Activated CD8-positive, alpha-beta memory T cell treated with anti-CD3 and anti-CD28 coated beads, Interleukin-2, amount 10 ng/mL, durations not matched to agents 7 days and 5 days (primary cell): ENCODE results near the gene CXCL16. TPM values are rescaled to one million over a fixed set of nuclear protein-coding genes. Genes with fewer than 3 reads are reported as not detected.
"Not testable (repeated sequence)": the region's sequence is repeated elsewhere in the genome, so short reads cannot be mapped to it uniquely, and the experiment has no call there.

Source experiments
- ATAC-seq: fragments of 150-1000 bp; cut with Tn5 transposase; one replicate; pipeline ENCODE4 v1.10.0; 2021; ENCODE audit warnings: moderate library complexity
- CTCF ChIA-PET: fragments of 350-600 bp; sonication (Branson Sonifier 250); formaldehyde crosslinking; loops from one replicate; lab custom pipeline; 2021; ENCODE audit warnings: antibody characterized with exemption; lab: Charles Lee
- DNase-seq: peaks from one replicate; pipeline ENCODE4 v3.0.0-alpha.2; 2020
- H3K27ac Mint-ChIP-seq: one replicate; pipeline ENCODE4 v1.8.0; 2021; ENCODE audit warnings: mild to moderate bottlenecking, mixed read lengths
- H3K27me3 Mint-ChIP-seq: one replicate; pipeline ENCODE4 v1.8.0; 2021; ENCODE audit warnings: mixed read lengths
- H3K36me3 Mint-ChIP-seq: one replicate; pipeline ENCODE4 v1.8.0; 2021; ENCODE audit warnings: mild to moderate bottlenecking, mixed read lengths
- H3K4me1 Mint-ChIP-seq: one replicate; pipeline ENCODE4 v1.8.0; 2021; ENCODE audit warnings: mixed read lengths
- H3K4me3 Mint-ChIP-seq: one replicate; pipeline ENCODE4 v1.8.0; 2021; ENCODE audit warnings: mild to moderate bottlenecking, moderate library complexity, mixed read lengths
- H3K9me3 Mint-ChIP-seq: one replicate; pipeline ENCODE4 v1.8.0; 2022; ENCODE audit warnings: low read depth, mixed read lengths
- total RNA-seq, 2 experiments: library from RNA; stranded (reverse); gene quantifications; one replicate each; pipeline ENCODE4 v1.2.3, GENCODE V29; 2021

The CXCL16 gene
- total RNA-seq, 2 experiments from 2014 or later = 0.70 to 0.96 TPM

- Mint-ChIP-seq H3K27me3 (no peaks in the 10 kb centered on the region), H3K9me3 (no peaks in the 10 kb centered on the region), H3K4me3 (peak overlapping the region; percentile 67), H3K36me3 (peaks cover 18% of the 10 kb centered on the region), H3K4me1 (peaks cover 34% of the 10 kb centered on the region), H3K27ac (peak overlapping the region; percentile 88)
- DNase-seq = peak; percentile 67
- peak; percentile 95 for ATAC-seq
- CTCF ChIA-PET = interaction anchor here (1.2 to 3.7 kb wide), 4 partner anchors 13 to 130 kb away, joined by 3 to 16 read pairs (median 4); partner anchors contain the start of gene ARRB2
Observed at GRCh38 chr17:4696437-4696805, 43.3 kb downstream of the CXCL16 start.

DNA sequence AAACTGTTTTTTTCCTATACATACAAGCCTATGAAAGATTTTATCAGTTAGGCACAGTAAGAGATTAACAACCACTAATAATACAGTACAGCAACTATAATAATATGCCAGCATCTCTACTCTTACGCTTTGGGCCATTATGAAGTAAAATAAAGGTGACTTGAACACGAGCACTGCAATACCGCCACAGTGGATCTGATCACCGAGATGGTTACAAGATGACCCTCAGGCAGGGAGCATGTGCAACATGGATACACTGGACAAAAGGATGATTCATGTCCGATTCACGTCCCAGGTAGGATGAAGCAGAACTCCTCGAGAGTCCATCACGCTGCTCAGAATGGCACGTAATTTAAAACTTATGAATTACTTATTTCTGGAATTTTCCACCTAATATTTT lies 46.3 kb downstream of the CXCL16 start:
- peaks cover 42% of the 10 kb centered on the region for H3K36me3 Mint-ChIP-seq
- H3K4me3 Mint-ChIP-seq = no peak overlapping the region
- no peaks in the 10 kb centered on the region for H3K9me3 Mint-ChIP-seq
- no peak for ATAC-seq
- H3K4me1 Mint-ChIP-seq = peaks cover 25% of the 10 kb centered on the region
- DNase-seq = no peak
- H3K27me3 Mint-ChIP-seq = no peaks in the 10 kb centered on the region
- CTCF ChIA-PET = no interaction called here
- no peak overlapping the region for H3K27ac Mint-ChIP-seq

- H3K9me3 Mint-ChIP-seq = no peaks in the 10 kb centered on the region
- H3K36me3 Mint-ChIP-seq = peaks cover 50% of the 10 kb centered on the region
- CTCF ChIA-PET = interaction anchor here (1.1 to 1.5 kb wide), 2 partner anchors 19 to 125 kb away, joined by 3 to 5 read pairs; partner anchors contain the start of gene ARRB2
- H3K27ac Mint-ChIP-seq = no peak overlapping the region
- ATAC-seq = no peak
- DNase-seq = no peak
- H3K27me3 Mint-ChIP-seq = no peaks in the 10 kb centered on the region
- peaks cover 14% of the 10 kb centered on the region for H3K4me1 Mint-ChIP-seq
- H3K4me3 Mint-ChIP-seq = no peak overlapping the region
Observed at GRCh38 chr17:4691686-4692085, 48.0 kb downstream of the CXCL16 start.

- ATAC-seq = no peak
- H3K27me3 Mint-ChIP-seq = no peaks in the 10 kb centered on the region
- H3K36me3 Mint-ChIP-seq = peaks cover 51% of the 10 kb centered on the region
- H3K4me3 Mint-ChIP-seq = no peak overlapping the region
- H3K9me3 Mint-ChIP-seq = no peaks in the 10 kb centered on the region
- peaks cover 4% of the 10 kb centered on the region for H3K4me1 Mint-ChIP-seq
- DNase-seq = no peak
- CTCF ChIA-PET = interaction anchor here (1.5 kb wide), 1 partner anchor 124 kb away, joined by 5 read pairs; no protein-coding TSS in a partner anchor
- no peak overlapping the region for H3K27ac Mint-ChIP-seq
Observed at GRCh38 chr17:4690745-4691144, 49.0 kb downstream of the CXCL16 start.

- CTCF ChIA-PET, H3K9me3 Mint-ChIP-seq, H3K27ac Mint-ChIP-seq, DNase-seq, ATAC-seq, H3K4me1 Mint-ChIP-seq, H3K4me3 Mint-ChIP-seq, H3K27me3 Mint-ChIP-seq: not testable (repeated sequence)
- peaks cover 55% of the 10 kb centered on the region for H3K36me3 Mint-ChIP-seq
Observed at GRCh38 chr17:4689872-4690271, 49.9 kb downstream of the CXCL16 start.

DNA sequence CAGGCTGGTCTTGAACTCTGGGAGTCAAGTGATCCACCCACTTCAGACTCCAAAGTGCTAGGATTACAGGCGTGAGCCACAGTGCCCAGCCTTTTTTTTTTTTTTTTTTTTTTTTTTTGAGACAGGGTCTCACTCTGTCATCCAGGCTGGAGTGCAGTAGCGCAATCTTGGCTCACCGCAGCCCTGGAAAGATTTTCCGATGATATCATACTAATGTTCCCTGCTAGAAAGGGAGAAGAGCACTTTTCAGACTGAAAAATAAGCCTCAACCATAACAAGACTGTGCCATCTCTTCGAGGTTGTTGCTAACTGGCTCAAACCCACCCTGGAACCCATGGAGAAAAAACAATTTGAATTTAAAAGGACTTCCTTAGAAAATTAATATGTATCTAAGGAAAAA lies 56.0 kb downstream of the CXCL16 start:
- H3K9me3 Mint-ChIP-seq, H3K4me3 Mint-ChIP-seq: not testable (repeated sequence)

More for the DNA sequence above, 56.0 kb downstream of the CXCL16 start:
- peaks cover 11% of the 10 kb centered on the region for H3K4me1 Mint-ChIP-seq
- H3K36me3 Mint-ChIP-seq = peaks cover 45% of the 10 kb centered on the region
- H3K27me3 Mint-ChIP-seq, H3K27ac Mint-ChIP-seq, CTCF ChIA-PET, ATAC-seq, DNase-seq: not testable (repeated sequence)

Other genes with a start within 250 kb of the CXCL16 start
- gene SPNS2, start 241.0 kb downstream of the CXCL16 start, total RNA-seq = 1 to 10 TPM; 1.1 to 1.9 TPM
- gene MYBBP1A, start 184.5 kb downstream of the CXCL16 start, total RNA-seq = 10 to 100 TPM; 72.4 to 94.3 TPM
- gene GGT6, start 179.4 kb downstream of the CXCL16 start, total RNA-seq = not detected
- gene SMTNL2, start 155.4 kb downstream of the CXCL16 start, total RNA-seq = not detected
- not detected for gene ALOX15, start 98.2 kb downstream of the CXCL16 start, total RNA-seq
- 10 to 100 TPM; 88.5 to 96.9 TPM for gene PELP1, start 35.8 kb downstream of the CXCL16 start, total RNA-seq
- 100 to 1,000 TPM; 348 to 365 TPM for gene ARRB2, start 29.3 kb downstream of the CXCL16 start, total RNA-seq
- 10 to 100 TPM; 23.6 to 26.1 TPM for gene MED11, start 8.5 kb downstream of the CXCL16 start, total RNA-seq
- gene ZMYND15, start 95 bp downstream of the CXCL16 start, total RNA-seq = under 1 TPM in 1 of 2 experiments, not detected in 1; 0.12 TPM
- gene TM4SF5, start 32.0 kb upstream of the CXCL16 start, total RNA-seq = not detected
- under 1 TPM; 0.37 to 0.50 TPM for gene VMO1, start 46.4 kb upstream of the CXCL16 start, total RNA-seq
- gene GLTPD2, start 49.0 kb upstream of the CXCL16 start, total RNA-seq = not detected
- gene PSMB6, start 56.2 kb upstream of the CXCL16 start, total RNA-seq = 100 to 1,000 TPM; 119 to 157 TPM
- gene PLD2, start 67.2 kb upstream of the CXCL16 start, total RNA-seq = 10 to 100 TPM; 11.7 to 14.5 TPM
- 100 to 1,000 TPM in 1 of 2 experiments, 10 to 100 TPM in 1; 87.4 to 107 TPM for gene MINK1, start 93.4 kb upstream of the CXCL16 start, total RNA-seq
- 1 to 10 TPM in 1 of 2 experiments, under 1 TPM in 1; 0.98 to 1.2 TPM for gene C17orf107, start 159.6 kb upstream of the CXCL16 start, total RNA-seq
- gene CHRNE, start 163.2 kb upstream of the CXCL16 start, total RNA-seq = under 1 TPM; 0.40 to 0.41 TPM
- not detected for gene GP1BA, start 192.3 kb upstream of the CXCL16 start, total RNA-seq
- 10 to 100 TPM; 82.3 to 84.6 TPM for gene SLC25A11, start 200.1 kb upstream of the CXCL16 start, total RNA-seq
- gene RNF167, start 200.3 kb upstream of the CXCL16 start, total RNA-seq = 100 to 1,000 TPM; 226 to 273 TPM
- 1,000 to 10,000 TPM; 2,029 to 2,329 TPM for gene PFN1, start 208.6 kb upstream of the CXCL16 start, total RNA-seq
- gene ENO3, start 211.2 kb upstream of the CXCL16 start, total RNA-seq = 10 to 100 TPM; 27.7 to 30.8 TPM
- gene SPAG7, start 227.9 kb upstream of the CXCL16 start, total RNA-seq = 10 to 100 TPM; 60.5 to 70.1 TPM
- 10 to 100 TPM; 60.6 to 72.5 TPM for gene CAMTA2, start 247.7 kb upstream of the CXCL16 start, total RNA-seq